T follicular helper cell (primary cell): ENCODE data around the gene ATP1A1.

Source experiments
- DNase-seq: peaks from one replicate; pipeline ENCODE4 v3.0.0-alpha.2; 2020; ENCODE audit warnings: low read depth

The ATP1A1 gene

DNA sequence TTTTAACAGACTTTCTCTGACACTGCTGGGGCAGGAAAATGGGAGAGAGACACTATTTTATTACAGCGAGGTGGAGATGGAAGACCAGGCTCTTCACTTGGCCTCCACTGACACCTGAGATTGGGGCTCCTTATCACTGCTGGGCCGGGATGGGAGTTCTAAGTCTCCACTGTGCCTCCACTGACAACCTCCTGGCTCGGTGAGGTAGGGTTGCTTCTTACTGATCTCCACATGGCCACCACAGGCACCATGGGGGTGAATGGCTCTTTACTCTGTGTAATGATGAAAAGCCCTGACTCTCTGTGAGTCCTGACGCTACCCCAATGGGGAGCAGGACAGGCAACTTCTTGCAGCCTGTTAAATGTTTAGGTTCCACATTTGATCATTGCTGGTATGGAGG lies 67.7 kb downstream of the ATP1A1 start:
- no peak for DNase-seq

DNA sequence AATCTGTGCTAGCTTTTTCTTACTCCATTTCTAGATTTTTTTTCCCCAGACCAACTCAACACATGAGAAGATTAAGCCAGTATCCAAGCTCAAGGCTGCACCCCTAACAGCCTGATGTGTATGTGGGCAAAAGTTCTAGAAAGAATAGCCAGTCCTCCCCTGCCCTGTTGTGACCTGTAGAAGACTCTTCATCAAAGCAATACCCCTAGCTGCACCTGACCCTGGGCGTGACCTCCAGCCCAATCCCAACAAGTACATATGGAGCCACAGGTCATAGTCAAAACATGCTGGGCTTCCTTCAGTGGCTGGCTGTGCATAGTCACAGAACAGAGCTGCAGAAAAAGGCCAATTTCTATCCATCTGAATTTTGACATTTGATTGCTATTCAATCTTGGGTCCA lies 72.5 kb downstream of the ATP1A1 start:
- no peak for DNase-seq

DNA sequence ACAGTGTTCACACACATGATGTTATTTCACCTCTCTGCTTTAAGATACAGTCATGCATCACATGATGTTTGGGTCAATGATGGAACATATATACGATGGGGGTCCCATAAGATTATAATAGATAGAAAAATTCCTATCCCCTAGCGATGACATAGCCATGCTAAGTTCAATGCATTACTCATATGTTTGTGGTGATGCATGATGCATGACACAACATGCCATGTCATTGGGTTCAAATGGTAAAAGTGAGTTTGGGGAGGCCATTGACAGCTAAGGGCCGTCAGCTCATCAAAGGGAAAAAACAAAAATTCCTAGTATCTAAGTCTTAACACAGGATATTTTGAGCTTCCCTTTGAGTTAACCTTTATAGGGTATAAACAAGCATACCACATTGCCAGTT lies 73.6 kb downstream of the ATP1A1 start:
- no peak for DNase-seq

DNA sequence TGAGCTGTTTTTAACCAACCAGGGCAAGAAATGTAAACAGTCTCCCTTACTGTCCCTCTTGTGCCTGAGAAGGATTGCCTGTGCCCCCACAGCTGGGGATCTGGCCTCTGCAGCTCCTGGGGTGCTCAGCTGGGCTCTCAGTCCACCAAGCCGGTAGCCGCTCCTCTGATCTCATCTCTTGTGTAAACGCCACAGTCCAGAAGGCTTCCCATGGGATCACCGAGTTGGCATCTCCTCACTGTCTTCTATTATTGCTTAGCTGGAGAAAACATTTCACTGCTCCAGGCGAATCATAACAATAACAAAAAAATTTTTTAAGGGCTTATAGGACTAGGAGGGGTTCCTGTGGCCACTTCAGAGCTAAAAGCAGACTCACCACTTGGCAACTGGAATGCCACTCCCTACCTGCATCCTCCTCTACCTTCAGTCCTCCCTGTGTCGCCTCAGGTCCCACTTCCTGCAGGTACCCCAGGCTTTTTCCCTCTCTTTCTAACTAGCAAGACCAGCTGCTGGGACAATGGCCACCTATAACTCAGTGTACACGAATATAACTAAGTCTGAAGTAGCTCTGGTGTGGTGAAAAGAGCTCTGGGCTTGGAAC lies 75.8 kb downstream of the ATP1A1 start:
- no peak for DNase-seq

DNA sequence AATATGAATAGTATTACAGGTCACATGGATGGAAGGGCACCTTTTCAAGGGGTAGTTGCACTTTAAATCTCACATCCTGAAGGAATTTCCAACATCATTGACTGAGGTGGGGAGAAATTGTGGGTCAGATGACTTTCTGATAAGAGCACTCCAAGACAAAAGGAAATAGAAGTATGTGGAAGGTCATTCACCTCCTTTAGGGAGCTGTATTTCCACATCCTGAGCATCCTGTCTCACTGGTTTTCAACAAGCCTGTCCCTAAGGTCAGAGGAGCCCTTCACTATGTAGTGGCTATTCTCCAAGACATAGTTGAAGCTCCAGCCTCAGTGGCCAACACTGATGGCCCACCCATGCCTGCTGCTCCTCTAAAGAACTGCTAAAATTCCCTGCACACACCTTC lies 76.5 kb downstream of the ATP1A1 start:
- DNase-seq = no peak

DNA sequence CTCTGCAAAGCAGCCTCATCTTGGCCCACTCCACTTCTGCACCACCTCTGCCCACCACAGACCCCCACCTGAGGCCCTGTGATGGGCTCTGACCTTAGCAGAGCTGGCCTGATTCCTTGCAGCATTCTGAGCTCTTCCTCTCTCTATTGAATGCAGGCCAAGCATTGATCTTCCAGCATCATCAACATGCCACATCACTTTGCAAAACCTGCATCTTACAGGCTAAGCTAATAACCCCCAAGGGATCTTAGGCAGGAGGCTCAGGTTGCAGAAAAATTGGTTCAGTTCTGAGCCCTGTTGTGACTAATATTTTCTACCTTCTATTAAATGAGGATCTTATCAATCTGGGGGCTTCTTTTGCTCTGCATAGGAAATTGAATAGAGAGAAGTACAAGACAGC lies 78.7 kb downstream of the ATP1A1 start:
- no peak for DNase-seq

DNA sequence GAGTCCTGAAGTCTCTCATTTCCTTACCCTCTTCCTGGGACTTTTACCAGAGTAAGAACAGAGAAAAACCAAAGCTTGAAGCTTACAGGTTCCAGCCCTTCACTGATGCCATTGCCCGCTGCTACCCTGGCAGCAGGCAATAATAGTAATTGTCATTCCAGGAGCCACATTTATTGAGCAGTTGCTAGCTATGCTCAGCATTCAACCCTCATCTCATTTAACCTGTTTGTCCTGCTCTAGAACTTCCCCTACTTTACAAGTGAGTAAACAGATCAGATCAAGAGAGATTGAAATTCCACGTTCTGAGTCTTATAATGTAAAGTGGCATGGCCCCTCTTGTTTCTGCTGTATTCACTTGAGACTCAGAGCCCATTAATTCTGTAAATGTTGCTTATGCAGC lies 80.4 kb downstream of the ATP1A1 start:
- no peak for DNase-seq

DNA sequence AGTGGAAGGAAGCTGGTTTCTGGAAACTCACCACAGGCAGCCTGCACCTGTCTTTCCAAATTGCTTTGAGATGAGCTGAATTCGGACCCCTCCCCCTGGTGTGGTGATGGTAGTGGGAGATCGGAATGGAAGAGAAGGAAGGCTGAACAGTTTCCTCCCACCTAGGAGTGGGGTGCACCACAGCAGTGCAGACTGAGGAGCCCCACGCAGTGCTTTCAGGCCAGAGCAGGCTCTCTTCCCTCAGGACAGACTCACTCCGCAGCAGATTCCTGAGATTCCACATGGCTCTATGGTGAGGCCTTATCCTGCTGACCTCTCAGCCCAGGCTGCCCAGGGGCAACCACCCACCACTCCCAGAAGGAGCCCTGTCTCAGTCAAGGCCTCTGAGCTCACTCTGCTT lies 80.9 kb downstream of the ATP1A1 start:
- DNase-seq = no peak
